HG03342 (cell line): ENCODE results near the gene NUDT22.
A peak's percentile ranks its signal among the peaks of the same experiment; 100 is the strongest.

Experiments
- ATAC-seq: cut with Tn5 transposase; IDR thresholded peaks from one replicate; pipeline ENCODE4 v1.9.1; 2021; ENCODE audit warnings: mild to moderate bottlenecking, moderate library complexity; ENCODE audit not compliant: unreplicated experiment

The NUDT22 gene

DNA sequence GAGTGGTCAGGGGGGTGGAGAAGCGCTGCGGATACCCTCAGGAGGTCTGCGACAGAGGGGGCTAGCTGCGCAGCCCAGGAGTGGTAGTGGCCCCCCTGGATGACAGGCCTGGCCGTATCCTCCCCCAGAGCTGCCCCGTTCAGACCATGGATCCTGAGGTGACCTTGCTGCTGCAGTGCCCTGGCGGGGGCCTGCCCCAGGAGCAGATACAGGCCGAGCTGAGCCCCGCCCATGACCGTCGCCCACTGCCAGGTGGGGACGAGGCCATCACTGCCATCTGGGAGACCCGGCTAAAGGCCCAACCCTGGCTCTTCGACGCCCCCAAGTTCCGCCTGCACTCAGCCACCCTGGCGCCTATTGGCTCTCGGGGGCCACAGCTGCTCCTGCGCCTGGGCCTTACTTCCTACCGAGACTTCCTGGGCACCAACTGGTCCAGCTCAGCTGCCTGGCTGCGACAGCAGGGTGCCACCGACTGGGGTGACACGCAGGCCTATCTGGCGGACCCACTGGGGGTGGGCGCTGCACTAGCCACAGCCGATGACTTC is 505 bp downstream of the NUDT22 start:
- ATAC-seq, result no peak

DNA sequence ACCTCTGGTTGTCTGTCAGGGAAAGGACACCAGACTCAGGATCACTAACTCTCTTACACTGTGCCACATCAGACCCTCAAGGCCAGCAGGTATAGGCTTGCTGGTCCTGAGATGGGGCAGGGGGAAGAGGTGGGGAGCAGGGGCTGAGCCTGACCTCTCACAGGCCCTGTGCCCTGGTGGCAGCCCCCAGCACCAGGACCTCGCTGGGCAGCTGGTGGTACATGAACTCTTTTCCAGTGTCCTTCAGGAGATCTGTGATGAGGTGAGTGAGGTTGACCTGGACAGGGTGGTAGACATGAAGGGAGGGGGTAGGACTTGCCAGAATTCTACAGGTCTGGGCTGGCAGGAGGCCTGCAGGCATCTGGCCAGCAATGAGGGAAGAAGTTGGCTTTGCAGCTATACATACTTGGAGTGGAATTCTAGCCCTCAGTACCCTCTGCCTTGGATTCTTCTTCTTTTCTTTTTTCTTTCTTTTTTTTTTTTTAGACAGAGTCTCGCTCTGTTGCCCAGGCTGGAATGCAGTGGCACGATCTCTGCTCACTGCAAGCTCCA is 1.4 kb downstream of the NUDT22 start:
- ATAC-seq, result no peak

DNA sequence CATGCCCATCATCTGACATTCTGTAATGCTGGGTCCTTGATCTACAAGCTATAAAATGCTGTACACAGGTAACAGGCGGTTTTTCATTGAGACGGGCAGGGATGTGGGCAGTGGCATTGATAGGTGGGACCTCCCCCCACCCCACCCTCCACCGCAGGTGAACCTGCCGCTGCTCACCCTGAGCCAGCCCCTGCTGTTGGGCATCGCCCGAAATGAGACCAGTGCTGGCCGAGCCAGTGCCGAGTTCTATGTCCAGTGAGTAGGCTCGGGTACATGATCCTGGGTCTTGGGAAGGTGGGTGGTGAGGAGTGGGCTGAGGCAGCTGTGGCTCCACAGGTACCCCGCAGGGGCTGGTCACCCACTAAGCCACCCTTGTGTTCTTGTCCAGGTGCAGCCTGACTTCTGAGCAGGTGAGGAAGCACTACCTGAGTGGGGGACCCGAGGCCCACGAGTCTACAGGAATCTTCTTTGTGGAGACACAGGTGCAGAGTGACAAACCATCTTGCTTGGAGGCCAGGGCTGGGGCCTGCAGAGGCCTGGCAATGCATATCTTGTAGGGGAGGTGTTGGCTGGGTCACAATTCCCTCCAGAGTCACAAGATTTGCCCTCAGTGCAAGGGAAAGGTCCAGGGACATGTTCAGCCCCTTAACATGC is 3.1 kb downstream of the NUDT22 start:
- ATAC-seq, result no peak

GRCh38 chr11:64229744-64230170 is 3.7 kb downstream of the NUDT22 start:
- no peak for ATAC-seq

GRCh38 chr11:64230171-64230984 is 4.3 kb downstream of the NUDT22 start, which contains the start of gene DNAJC4:
DNAJC4 (plus strand) TSS chr11:64230548; CDS start chr11:64230855, 307 bp downstream.
- peak; percentile 40 for ATAC-seq

- ATAC-seq, result no peak
Measured at GRCh38 chr11:64230985-64231365, 4.9 kb downstream of the NUDT22 start.

- no peak for ATAC-seq
Measured at GRCh38 chr11:64231546-64231945, 5.5 kb downstream of the NUDT22 start.

DNA sequence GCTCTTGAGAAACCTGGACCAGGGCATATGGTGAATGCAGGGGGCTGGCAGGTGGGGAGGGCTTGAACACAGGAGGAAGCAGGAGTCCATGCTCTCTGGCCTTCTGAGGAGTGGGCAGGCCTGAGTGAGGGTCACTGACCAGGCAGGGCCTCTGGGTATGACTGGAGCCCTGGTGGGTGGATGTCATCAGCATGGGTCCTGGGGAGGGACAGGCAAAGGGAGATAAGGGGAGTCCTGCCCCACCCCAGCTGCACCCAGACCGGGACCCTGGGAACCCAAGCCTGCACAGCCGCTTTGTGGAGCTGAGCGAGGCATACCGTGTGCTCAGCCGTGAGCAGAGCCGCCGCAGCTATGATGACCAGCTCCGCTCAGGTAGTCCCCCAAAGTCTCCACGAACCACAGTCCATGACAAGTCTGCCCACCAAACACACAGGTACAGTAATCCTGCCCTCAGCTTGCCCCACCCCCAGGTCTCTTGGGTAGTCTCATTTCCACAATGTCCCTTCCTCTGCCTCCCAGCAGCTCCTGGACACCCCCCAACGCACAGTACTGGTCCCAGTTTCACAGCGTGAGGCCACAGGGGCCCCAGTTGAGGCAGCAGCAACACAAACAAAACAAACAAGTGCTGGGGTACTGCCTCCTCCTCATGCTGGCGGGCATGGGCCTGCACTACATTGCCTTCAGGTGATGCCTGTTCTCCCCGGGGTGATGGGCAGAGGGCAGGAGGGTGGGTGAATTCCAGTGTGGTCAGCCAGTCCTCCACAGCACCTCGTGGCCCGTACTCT is 6.3 kb downstream of the NUDT22 start:
- ATAC-seq, result no peak

- ATAC-seq, result no peak
Measured at GRCh38 chr11:64232967-64233315, 6.9 kb downstream of the NUDT22 start.

GRCh38 chr11:64233913-64234586 is 8.0 kb downstream of the NUDT22 start, which contains the start of gene VEGFB:
VEGFB (plus strand) TSS chr11:64234584; CDS start chr11:64234834, 250 bp downstream.
- no peak for ATAC-seq

DNA sequence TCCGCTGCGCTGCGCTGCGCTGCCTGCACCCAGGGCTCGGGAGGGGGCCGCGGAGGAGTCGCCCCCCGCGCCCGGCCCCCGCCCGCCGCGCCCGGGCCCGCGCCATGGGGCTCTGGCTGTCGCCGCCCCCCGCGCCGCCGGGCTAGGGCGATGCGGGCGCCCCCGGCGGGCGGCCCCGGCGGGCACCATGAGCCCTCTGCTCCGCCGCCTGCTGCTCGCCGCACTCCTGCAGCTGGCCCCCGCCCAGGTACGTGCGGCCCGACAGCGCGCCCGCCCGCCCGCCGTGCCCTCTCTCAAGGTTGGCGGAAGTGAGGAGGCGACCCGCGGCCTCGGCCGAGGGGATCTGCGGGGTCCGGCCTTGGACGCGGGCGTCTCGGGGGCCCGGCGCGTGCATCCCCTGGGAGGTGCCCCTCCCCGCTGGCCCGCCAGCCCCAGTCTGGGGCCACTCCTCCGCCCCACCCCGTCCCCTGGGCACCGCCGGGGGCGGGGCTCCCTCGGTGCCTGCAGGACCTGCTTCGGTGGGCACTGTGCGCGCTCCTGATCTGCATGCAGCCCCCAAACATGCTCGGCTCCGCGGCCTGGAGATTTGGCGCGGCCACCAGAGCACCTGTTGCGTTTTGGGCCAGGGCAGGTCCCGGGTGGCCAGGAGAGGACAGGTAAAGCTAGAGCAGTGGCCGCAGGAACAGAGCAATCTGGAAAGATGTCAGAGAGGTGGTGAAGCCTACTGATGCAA is 8.7 kb downstream of the NUDT22 start:
- ATAC-seq, result no peak

DNA sequence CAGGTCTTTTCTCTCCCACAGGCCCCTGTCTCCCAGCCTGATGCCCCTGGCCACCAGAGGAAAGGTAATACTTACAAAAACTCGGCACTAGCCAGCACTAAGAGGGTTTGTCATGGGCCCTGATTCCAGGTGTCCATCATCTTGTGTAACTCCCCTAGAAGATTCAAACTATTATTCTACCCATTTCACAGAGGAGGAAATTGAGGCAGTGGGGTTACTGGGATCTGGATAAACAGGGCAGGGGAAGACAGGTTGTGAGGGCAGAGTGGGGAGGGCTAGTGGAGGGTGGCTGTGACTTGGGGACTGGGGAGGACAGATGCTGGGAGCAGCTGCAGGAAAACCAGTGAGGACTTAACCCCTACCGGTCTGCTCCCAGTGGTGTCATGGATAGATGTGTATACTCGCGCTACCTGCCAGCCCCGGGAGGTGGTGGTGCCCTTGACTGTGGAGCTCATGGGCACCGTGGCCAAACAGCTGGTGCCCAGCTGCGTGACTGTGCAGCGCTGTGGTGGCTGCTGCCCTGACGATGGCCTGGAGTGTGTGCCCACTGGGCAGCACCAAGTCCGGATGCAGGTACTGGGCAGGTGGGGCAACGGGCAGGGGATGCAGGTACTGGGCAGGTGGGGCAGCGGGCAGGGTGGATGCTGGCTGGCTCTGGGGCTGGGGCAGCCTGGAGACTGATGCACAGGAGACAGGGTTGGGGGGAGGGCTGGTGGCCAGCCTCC is 9.5 kb downstream of the NUDT22 start:
- ATAC-seq, result no peak

DNA sequence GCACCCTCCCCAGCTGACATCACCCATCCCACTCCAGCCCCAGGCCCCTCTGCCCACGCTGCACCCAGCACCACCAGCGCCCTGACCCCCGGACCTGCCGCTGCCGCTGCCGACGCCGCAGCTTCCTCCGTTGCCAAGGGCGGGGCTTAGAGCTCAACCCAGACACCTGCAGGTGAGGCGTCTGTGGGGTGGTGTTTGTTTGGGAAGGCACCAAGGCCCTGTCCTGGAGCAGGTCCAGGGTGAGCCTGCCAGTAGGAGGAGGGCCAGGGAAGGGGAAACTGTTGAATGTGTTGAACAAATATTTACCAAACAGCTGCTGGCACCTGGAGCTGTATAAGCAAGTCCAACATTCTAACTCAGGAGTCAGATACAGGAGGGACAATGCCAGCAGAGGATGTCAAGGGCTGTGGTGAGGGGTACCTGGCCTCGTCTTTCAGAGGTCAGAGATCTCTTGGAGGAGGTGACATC is 11.4 kb downstream of the NUDT22 start:
- ATAC-seq, result no peak

GRCh38 chr11:64238076-64238475 is 12.0 kb downstream of the NUDT22 start:
- no peak for ATAC-seq

DNA sequence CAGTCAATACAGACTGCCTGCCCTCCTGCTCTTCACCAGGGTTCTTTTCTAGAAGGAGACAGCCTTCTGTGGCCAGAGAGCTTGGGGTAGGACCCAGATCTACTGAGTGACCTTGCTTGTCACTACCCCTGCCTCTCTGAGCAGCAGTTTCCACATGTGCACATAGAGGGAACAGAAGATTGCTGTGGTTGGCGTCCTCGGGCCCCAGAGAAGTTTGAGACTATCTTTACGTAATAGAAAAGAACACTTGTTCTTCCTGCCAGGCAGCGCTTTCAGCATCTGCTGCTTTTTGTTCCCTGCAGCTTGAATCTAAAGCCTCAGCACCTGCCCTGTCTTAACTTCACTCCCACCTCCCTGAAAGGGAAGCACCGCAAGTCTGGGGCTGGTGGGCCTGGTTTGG is 12.9 kb downstream of the NUDT22 start:
- no peak for ATAC-seq

- ATAC-seq, result peak; percentile 12
Measured at GRCh38 chr11:64239662-64240434, 13.8 kb downstream of the NUDT22 start.

DNA sequence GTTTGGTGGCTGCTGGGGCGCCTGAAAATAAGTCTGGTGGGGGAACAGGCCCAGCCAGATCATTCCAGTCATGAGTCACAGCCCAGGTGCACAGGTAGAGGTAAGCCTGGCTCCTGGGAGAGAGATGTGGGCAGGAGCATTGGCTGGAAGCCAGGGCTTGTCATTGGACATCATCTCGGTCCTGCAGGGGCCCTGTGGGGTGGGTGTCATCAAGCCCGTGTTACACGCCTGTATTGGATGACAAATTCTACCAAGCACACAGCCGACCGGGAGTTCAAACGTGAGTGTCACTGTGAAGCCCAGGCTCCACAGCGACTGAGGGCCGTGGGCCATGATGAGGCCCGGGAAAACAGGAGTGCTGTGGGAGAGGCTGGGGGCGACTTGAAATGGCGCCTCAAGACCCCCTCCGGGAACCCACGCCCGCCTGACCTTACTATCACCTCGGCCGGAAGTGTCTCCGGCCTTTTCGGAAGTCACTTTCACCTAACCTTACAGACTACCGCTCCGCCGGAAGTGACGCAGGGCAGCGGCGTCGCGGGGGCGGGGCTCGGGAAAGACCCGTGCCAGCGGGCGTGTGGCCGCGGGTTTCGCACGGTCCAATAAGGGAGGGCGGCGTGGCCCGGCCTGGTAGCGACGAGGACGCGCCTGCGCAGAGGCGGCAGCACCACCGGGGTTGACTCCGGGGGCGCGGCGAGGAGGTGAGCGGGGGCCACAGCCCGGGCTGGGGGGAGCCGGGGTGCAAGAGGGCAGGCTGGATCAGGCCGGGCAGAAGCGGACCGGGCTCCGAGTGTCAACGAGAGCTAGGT is 14.6 kb downstream of the NUDT22 start, which contains the start of gene FKBP2:
FKBP2 (plus strand) TSS at position 661 of the 806 bp plus-strand sequence. CDS start 1,293 bp downstream, outside the sequence.
- peak; percentile 52 for ATAC-seq
